D341Med (cell line): ENCODE measurements around the gene ZNF48.

Source experiments
- DNase-seq: peaks from one replicate; pipeline ENCODE4 v3.0.0; 2012; ENCODE audit warnings: low spot score

The ZNF48 gene

GRCh38 chr16:30395155-30395991 is at the start of gene ZNF48:
ZNF48 (plus strand) TSS chr16:30395420; CDS start chr16:30395795, 375 bp downstream.
- peak; percentile 93 for DNase-seq

GRCh38 chr16:30346286-30346685 is 48.9 kb upstream of the ZNF48 start:
- DNase-seq: no peak

- no peak for DNase-seq
Measured at GRCh38 chr16:30348113-30348512, 47.1 kb upstream of the ZNF48 start.

DNA sequence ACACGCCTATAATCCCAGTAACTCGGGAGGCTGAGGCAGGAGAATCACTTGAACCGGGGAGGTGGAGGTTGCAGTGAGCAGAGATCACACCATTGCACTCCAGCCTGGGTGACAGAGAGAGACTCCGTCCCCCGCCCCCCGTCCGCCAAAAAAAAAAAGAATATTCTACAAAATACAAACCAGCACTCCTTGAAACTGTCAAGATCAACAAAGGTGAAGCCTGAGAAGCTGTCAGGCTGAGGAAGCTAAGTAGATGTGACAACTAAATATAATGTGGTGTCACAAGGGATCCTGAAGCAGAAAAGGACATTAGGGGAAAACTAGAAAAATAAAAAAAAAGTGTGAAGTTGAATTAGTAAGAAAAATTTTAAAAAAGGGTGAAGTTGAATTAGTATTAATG is 46.3 kb upstream of the ZNF48 start:
- DNase-seq: no peak

DNA sequence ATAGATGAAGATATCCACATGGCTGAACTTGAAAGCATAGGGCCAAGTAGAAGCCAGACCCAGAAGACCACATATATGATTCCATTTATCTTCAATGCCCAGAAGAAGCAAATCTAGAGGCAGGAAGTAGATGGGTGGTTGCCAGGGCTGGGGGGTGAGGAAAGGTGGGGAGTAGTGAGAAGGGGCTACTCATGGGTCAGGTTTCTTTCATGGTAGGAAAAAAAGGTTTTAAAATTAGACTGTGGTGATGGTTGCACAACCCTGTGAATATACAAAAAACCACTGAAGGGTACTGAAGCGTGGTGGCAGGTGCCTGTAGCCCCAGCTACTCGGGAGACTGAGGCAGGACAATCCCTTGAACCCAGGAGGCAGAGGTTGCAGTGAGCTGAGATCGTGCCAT is 45.5 kb upstream of the ZNF48 start:
- no peak for DNase-seq

DNA sequence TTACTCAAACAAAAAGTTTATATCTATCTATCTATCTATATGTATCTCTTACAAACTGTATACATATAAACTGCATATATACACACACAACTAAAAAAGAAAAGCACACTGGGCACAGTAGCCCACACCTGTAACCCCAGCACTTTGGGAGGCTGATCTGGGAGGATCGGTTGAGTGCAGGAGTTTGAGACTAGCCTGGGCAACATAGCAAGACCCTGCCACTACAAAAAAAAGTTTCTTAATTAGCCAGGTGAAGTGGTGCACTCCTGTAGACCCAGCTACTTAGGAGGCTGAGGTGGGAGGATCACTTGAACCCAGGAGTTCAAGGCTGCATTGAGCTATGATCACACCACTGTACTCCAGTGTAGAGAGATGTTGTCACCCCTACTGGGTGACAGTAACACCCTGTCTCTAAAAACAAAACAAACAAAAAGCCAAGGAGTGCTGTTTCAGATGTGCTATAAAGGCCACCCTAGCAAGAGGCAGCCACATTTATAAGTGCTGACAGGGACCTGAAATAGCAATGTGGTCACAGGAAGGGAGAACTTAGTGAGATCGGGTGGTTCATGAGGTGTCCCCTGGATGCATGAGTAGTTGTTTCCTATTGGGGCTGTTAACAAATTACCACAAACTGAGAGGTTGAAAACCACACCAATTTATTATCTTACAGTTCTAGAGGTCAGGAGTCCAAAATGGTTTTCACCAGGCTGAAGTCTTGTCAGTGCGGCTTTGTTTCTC is 44.9 kb upstream of the ZNF48 start:
- no peak for DNase-seq

DNA sequence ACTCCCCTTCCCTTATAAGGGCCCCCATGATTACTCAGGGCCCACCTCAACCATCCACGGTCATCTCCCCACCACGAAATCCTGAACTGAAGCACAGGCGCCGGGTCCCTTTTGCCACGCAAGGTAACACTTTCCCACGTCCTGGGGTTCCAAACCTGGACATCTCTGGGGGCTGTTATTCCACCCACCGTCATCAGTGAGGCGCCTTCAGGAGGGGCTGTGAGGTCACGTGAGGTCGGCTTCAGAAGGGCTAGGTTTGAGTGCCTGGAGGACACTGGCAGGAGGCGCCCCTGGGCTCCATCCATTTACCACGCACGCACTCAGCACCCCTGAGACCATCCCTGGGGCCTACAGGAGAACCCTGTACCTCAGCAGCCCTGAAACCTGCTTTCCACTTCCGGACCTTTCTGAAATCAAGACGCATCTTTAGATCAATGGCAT is 44.2 kb upstream of the ZNF48 start:
- no peak for DNase-seq

- DNase-seq: no peak
Measured at GRCh38 chr16:30351586-30352419, 43.4 kb upstream of the ZNF48 start.

GRCh38 chr16:30352488-30353401 is 42.5 kb upstream of the ZNF48 start:
- DNase-seq: no peak

DNA sequence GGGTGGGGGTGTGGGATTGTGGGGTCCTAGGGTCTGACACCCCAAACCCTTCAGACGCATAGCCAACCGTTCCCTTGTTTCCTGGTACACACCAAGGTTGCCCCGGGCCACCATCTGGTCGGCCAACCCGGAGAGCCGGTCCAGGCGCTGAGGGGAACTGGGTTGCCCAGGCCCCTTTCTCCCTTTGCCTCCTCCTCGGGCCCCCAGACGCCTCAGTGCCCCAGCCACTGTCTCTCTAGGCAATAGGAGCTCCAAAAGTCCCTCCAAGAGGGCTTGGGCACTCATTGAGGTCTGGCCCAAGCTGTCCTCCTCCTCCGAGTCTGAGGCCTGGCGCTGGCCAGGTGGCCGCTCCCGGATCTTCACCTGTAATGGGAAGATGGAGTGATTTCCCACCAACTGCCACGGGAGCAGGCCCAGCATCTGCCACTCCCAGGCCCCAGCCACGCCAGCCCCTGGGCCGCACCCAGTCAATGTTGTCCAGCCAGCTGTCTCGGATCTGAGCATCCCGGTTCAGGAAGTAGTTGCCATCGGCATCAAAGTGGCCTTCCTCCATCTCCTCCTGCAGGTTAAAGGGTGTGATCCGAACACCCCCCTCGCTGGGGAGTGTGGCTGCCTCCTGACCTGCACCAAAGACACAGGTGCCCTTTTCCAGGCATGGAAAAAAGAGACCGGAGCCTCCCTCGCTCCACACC is 41.6 kb upstream of the ZNF48 start:
- no peak for DNase-seq

DNA sequence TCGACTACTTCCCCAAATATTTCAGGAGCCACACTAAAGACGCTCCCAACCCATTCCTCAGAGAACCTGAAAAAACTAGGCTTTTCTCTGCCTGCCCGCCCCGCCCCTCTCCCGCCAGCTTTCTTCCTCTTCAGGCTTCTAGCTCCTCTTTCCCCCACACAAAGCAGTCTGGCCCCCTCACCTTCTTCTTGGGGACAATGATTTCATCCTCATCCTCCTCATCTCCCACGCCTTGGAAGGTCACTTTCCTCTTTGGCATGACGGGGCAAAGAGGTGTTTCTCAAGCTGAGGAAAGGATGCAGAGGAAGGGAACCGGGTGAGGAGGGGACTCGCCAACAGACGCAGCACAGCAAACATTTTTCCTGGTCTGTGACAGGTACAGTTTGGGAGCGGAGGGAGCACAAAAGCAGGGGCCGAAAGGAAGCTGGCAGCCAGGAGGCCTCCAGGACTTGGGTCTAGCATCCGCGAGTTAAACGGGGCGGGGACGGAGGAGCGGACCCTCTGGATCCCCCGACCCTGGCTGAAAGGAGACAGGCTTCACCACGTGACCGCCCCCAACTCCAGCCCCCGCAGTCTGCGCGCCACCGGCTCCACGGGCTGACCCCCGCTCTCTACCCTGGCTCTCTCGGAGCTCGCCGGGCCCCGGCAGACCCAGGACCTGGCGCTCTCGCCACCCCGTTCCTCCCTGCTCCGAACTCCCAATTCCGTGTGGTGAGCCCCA is 40.6 kb upstream of the ZNF48 start:
- DNase-seq: no peak

- DNase-seq: peak; percentile 94
Measured at GRCh38 chr16:30355144-30355953, 39.9 kb upstream of the ZNF48 start, which contains the start of gene CD2BP2. CD2BP2 (minus strand) TSS chr16:30355308; CDS start chr16:30354681, 627 bp downstream.

DNA sequence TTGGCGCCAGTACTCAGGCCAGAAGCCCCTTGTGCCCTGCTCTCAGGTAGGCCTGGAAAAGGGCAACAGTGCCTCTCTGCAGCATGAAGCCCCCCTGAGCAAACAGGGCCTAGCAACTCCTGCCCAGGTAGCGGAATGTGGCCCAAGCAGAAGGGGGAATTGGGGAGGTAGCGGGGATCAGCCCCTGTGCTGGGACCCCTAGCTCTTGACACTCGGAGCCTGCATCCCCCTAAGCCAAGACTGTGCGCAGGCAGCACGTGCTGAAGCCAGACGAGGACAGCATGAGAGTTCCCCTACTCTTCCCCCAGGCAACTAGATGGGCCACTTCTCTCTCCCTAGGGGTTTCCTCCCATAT is 39.3 kb upstream of the ZNF48 start:
- no peak for DNase-seq

- DNase-seq: no peak
Measured at GRCh38 chr16:30356401-30357084, 38.7 kb upstream of the ZNF48 start.

DNA sequence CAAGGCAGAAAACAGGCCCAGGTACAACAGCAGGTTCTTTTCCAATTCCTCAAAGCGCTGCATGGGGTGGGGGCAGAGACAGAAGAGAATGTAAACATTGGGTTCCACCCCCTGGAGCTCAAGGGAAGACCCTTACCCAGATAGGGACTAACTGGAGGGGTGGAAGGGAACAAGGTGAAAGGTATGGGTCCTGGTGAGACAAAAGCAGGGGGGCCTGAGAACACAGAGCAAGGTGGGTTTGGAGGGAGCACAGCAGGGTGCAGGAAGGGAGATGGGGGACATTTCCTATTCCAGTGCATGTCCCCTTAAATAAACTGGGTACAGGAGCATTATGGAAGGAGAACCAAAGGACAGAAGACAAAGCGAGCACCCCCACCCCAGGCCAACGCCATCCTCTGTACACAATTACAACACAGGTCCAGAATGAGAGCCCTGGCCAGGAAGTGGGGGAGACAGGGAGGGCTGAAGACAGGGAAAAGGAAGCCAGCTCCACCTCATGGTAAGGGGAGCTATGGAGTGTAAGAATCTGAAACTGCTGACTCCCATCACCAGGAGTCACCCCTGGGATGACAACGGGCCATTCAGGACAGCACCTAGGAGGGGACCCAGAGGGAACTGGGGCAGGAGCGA is 38.0 kb upstream of the ZNF48 start:
- no peak for DNase-seq

- no peak for DNase-seq
Measured at GRCh38 chr16:30357715-30358576, 37.3 kb upstream of the ZNF48 start.

GRCh38 chr16:30358577-30358936 is 36.7 kb upstream of the ZNF48 start:
- no peak for DNase-seq
